ENCODE results near the gene AUTS2. TPM values are rescaled to one million over a fixed set of nuclear protein-coding genes. Genes with fewer than 3 reads are reported as not detected.

AUTS2 gene
- total RNA-seq, 2 donors from 2014 or later: 8.6 TPM

DNA sequence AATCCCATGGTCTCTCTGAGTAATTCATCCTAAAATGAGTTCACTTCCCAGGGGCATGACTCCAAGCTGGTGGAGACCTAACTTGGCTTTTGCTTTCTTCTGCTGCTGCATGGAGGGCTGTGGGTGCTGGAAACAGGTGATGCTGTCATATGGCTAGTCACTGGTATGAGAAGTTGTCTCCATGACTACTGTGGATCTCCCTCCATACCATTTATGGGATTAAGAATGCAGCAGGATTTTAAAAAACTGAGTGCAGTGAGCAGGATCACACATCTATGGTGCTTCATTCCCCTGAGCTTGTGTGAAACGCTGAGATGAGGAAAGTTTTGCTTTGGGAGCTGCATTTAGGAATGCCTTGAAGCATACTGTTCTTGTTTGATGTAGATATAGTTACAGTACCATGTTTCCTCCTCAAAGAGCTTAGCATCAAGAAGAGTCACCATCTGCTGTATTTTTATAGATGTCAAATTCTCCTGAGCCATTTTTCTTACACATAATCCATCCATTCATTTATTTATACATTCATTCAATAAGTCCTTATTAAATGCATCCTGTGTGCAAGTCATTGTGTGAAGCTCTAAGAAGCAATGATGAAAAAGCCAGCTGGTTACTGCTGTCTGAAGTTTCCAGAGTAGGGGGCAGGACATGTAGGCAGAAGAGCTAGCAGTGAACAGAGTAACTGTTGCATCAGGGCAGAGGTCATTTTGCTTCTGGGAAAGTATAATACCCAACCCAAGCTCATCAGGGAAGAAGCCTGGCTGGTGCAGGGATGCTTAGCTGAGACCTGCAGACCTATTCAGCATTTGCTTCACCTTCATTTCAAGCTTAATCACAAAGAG, 534.8 kb downstream of the AUTS2 start:
- no peaks in the 10 kb centered on the region for H3K27me3 ChIP-seq
- H3K9me3 ChIP-seq: no peaks in the 10 kb centered on the region
- H3K4me1 ChIP-seq: no peaks in the 10 kb centered on the region
- TF ChIP-seq, protein P1, sequence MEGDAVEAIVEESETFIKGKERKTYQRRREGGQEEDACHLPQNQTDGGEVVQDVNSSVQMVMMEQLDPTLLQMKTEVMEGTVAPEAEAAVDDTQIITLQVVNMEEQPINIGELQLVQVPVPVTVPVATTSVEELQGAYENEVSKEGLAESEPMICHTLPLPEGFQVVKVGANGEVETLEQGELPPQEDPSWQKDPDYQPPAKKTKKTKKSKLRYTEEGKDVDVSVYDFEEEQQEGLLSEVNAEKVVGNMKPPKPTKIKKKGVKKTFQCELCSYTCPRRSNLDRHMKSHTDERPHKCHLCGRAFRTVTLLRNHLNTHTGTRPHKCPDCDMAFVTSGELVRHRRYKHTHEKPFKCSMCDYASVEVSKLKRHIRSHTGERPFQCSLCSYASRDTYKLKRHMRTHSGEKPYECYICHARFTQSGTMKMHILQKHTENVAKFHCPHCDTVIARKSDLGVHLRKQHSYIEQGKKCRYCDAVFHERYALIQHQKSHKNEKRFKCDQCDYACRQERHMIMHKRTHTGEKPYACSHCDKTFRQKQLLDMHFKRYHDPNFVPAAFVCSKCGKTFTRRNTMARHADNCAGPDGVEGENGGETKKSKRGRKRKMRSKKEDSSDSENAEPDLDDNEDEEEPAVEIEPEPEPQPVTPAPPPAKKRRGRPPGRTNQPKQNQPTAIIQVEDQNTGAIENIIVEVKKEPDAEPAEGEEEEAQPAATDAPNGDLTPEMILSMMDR (IDR thresholded peaks at IDR 0.05): no peak
- H3K36me3 ChIP-seq: no peaks in the 10 kb centered on the region
- H3K4me3 ChIP-seq: no peak overlapping the region
- H3K27ac ChIP-seq: no peak overlapping the region
- DNase-seq (ENCODE audit: low spot score): no peak

DNA sequence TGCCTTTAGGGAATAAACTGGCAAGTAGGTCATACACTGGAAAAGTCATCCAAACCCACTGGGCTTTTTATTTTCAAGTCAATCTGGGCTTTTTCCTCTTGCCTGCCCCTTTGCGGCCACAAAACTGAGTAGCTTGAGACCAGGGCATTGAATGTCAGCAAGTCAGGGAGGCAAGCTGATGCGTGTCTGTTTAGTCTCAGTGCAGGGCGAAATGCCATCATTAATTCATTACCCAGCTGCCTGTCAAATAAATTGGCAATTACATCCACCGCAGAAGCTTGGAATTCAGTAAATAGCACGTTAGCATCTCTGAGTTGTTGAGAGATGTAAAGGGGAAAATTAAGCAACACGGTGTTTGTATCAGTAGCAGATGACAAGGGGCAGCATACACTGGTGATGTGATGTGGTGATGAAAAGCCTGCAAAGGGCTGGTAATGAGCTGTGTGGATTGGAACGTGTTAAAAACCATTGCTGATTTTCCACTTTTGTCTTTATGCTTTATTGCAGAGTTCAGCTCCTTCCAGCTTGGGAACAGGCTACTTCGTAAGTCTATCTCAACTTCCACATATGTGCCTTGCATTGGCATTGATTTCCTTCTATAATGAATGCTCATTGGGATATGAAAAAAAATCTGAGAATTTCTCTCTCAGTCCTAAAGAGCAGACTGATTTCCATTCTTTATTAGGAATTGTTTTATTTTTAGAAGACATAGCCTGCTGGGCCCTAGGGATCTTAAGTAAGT, 535.9 kb downstream of the AUTS2 start:
- Histone ChIP-seq H3K4me3 (no peak overlapping the region), H3K27me3 (no peaks in the 10 kb centered on the region), H3K9me3 (no peaks in the 10 kb centered on the region), H3K27ac (no peak overlapping the region), H3K36me3 (no peaks in the 10 kb centered on the region), H3K4me1 (no peaks in the 10 kb centered on the region)
- TF ChIP-seq, protein P1 (IDR thresholded peaks at IDR 0.05): no peak
- DNase-seq (ENCODE audit: low spot score): no peak

DNA sequence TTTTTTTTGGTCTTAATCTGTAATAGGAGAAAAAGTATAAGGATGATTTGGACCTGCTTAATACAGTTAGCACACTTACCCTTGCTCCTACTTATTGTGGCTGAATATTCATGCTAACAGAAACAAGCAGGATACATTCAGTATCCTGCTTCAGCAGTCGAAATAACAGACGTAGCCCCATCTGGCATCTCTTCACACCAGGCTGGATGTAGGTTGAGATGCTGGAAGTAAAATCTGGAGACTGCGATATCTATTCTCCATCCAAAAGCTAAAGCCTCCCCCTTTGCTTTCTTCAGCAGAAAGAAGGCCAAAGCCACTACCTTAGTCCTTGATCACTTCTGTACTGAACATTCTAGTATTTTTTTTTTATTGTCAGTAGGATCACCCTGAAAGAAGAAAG, 537.4 kb downstream of the AUTS2 start:
- Histone ChIP-seq H3K27me3 (no peaks in the 10 kb centered on the region), H3K4me1 (no peaks in the 10 kb centered on the region), H3K27ac (no peak overlapping the region), H3K4me3 (no peak overlapping the region), H3K36me3 (no peaks in the 10 kb centered on the region), H3K9me3 (no peaks in the 10 kb centered on the region)
- DNase-seq (ENCODE audit: low spot score): no peak
- TF ChIP-seq, protein P1 (IDR thresholded peaks at IDR 0.05): no peak

DNA sequence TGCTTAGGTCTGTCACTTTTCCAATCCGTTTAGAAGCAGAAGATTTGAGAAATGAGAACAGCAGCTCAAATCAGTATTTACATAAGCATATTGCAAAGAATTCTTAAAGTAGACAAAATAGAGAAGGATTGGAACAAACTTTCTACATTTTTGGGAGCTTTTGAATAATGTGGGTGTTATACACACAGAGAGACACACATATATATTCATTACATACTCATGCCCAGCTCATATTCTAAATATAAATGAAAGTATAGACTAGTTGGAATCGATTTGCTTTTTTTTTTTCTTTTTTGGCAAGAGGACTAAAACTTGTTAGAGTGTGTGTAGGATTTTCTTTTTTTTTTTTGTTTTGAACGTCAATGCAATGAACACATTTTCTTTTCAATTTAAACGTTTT, 538.9 kb downstream of the AUTS2 start:
- H3K27ac ChIP-seq: no peak overlapping the region
- no peak for DNase-seq (ENCODE audit: low spot score)
- H3K36me3 ChIP-seq: no peaks in the 10 kb centered on the region
- no peak overlapping the region for H3K4me3 ChIP-seq
- TF ChIP-seq, protein P1 (IDR thresholded peaks at IDR 0.05): no peak
- H3K9me3 ChIP-seq: no peaks in the 10 kb centered on the region
- no peaks in the 10 kb centered on the region for H3K4me1 ChIP-seq
- H3K27me3 ChIP-seq: no peaks in the 10 kb centered on the region

DNA sequence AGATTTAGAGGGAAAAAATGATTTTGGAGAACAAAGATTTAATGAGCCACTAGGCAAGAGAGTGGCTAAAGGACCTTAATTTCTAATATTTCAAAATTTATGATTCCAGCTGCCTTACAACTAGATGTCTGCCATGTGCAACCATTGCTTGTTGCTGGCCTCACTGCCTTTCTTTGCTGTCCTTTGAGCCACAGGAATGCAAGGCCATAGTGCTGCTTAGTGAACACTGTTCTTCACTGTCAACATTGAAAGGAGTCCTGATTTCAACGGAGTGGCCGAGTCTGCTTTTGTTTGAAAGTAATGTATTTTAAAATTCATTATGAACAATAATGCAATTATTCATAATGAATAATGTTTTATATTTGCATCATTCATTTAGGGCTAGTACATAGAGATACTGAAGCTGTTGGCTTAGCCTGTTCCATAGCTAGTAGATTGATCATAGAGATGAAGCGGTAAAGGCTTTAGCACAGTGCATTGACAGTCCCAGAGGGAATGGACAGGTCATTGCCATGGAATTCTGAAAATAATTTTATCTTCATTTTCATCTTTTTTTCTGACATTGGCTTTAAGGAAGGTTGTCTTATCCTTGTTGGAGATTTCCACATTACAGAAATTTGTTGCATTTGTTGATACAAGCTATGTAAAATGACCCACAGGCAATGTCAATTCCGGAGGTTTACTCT, 544.1 kb downstream of the AUTS2 start:
- Histone ChIP-seq H3K4me1 (no peaks in the 10 kb centered on the region), H3K36me3 (no peaks in the 10 kb centered on the region), H3K9me3 (no peaks in the 10 kb centered on the region), H3K27ac (no peak overlapping the region), H3K4me3 (no peak overlapping the region), H3K27me3 (no peaks in the 10 kb centered on the region)
- no peak for DNase-seq (ENCODE audit: low spot score)
- TF ChIP-seq, protein P1 (IDR thresholded peaks at IDR 0.05): no peak

Data from right atrium auricular region (tissue), 2 donors.